B cell (primary cell): ENCODE data around the gene S1PR2. TPM values are rescaled to one million over a fixed set of nuclear protein-coding genes. Genes with fewer than 3 reads are reported as not detected.

Experiments
- ATAC-seq: fragments of 200-7000 bp; cut with Tn5 transposase; one replicate; pipeline ENCODE4 v1.10.0; 2021; ENCODE audit warnings: low read depth, mild to moderate bottlenecking, moderate number of reproducible peaks, moderate library complexity
- CTCF ChIA-PET: fragments of 350-600 bp; sonication (Branson Sonifier 250); formaldehyde crosslinking; loops from one replicate; lab custom pipeline; 2021; ENCODE audit warnings: antibody characterized with exemption, inconsistent platforms; lab: Charles Lee
- POLR2A ChIA-PET: fragments of 350-600 bp; sonication (Branson Sonifier 250); formaldehyde crosslinking; loops from one replicate; lab custom pipeline; 2021; ENCODE audit warnings: antibody characterized with exemption; lab: Charles Lee
- DNase-seq: peaks from one replicate; pipeline ENCODE4 v3.0.0; 2013
- H2AFZ ChIP-seq: 2 replicates; pipeline ENCODE4 v1.6.1; 2012; ENCODE audit warnings: mild to moderate bottlenecking, low read depth, low read length; ENCODE audit not compliant: insufficient read depth, poor library complexity, severe bottlenecking
- H3K27ac ChIP-seq, 2 donors: 1 replicate in 1 of 2; 2 replicates in 1 of 2; pipeline ENCODE4 v1.5.1; 2012 to 2013; ENCODE audit warnings: low read length in 2 of 2, mild to moderate bottlenecking in 2 of 2, moderate library complexity in 1 of 2
- H3K27me3 ChIP-seq, 4 experiments: fragments of 200-600 bp in 1 of 4; sonication (generic) in 1 of 4; replicated peaks in 1 of 4; 1 replicate in 2 of 4; 2 replicates in 2 of 4; pipeline versions ENCODE4 v1.6.1 to v1.7.0; 2013 to 2016; ENCODE audit warnings: low read length in 3 of 4, mild to moderate bottlenecking in 2 of 4, mixed read lengths in 1 of 4, moderate library complexity in 1 of 4; ENCODE audit not compliant: insufficient read depth in 4 of 4, control insufficient read depth in 3 of 4; ENCODE audit errors: control extremely low read depth in 1 of 4
- H3K36me3 ChIP-seq, 2 experiments: replicated peaks in 1 of 2; 1 replicate in 1 of 2; 2 replicates in 1 of 2; pipeline versions ENCODE4 v1.6.1 to v1.7.1; 2013; ENCODE audit warnings: low read length in 1 of 2; ENCODE audit not compliant: insufficient read depth in 2 of 2, control insufficient read depth in 1 of 2; ENCODE audit errors: control extremely low read depth in 1 of 2, extremely low read depth in 1 of 2
- H3K4me1 ChIP-seq, 2 donors: fragments of 200-600 bp in 1 of 2; sonication (generic) in 1 of 2; 1 replicate in 1 of 2; 2 replicates in 1 of 2; pipeline versions ENCODE4 v1.5.1 to v1.6.1; 2013 to 2017; ENCODE audit warnings: low read length in 2 of 2; ENCODE audit not compliant: control insufficient read depth in 2 of 2, insufficient read depth in 2 of 2
- H3K4me2 ChIP-seq: replicated peaks from 2 replicates; pipeline ENCODE3; 2012; ENCODE audit warnings: mild to moderate bottlenecking, low read depth, low read length; ENCODE audit not compliant: poor library complexity, severe bottlenecking
- H3K4me3 ChIP-seq, 5 experiments: fragments of 200-600 bp in 1 of 5; sonication (generic) in 1 of 5; 1 replicate in 3 of 5; 2 replicates in 2 of 5; pipeline versions ENCODE4 v1.5.1 to v1.7.0; 2011 to 2016; ENCODE audit warnings: low read length in 4 of 5, mild to moderate bottlenecking in 4 of 5, low read depth in 2 of 5, control low read depth in 1 of 5, moderate library complexity in 1 of 5; ENCODE audit not compliant: insufficient read depth in 1 of 5; ENCODE audit errors: control extremely low read depth in 1 of 5, extremely low read depth in 1 of 5
- H3K79me2 ChIP-seq: fragments of 200-600 bp; sonication (generic); one replicate; pipeline ENCODE4 v1.6.0; 2016; ENCODE audit warnings: low read length; ENCODE audit not compliant: control insufficient read depth, insufficient read depth
- H3K9ac ChIP-seq: fragments of 200-600 bp; sonication (generic); 2 replicates; pipeline ENCODE4 v1.6.1; 2017; ENCODE audit warnings: mild to moderate bottlenecking, low read length, moderate library complexity
- H3K9me3 ChIP-seq, 3 donors: one replicate each; pipeline versions ENCODE4 v1.6.1 to v1.7.1; 2013; ENCODE audit warnings: low read length in 2 of 3; ENCODE audit not compliant: control insufficient read depth in 2 of 3, insufficient read depth in 1 of 3; ENCODE audit errors: control extremely low read depth in 1 of 3
- H4K20me1 ChIP-seq: 2 replicates; pipeline ENCODE4 v1.6.0; 2012; ENCODE audit warnings: mild to moderate bottlenecking, low read length; ENCODE audit not compliant: insufficient read depth, control insufficient read depth, poor library complexity, severe bottlenecking
- H3K27ac Mint-ChIP-seq: one replicate; pipeline ENCODE4 v1.8.0; 2021; ENCODE audit warnings: mixed read lengths
- H3K27me3 Mint-ChIP-seq: one replicate; pipeline ENCODE4 v1.8.0; 2021; ENCODE audit warnings: mixed read lengths
- H3K4me1 Mint-ChIP-seq: one replicate; pipeline ENCODE4 v1.8.0; 2021; ENCODE audit warnings: mixed read lengths
- H3K4me3 Mint-ChIP-seq: one replicate; pipeline ENCODE4 v1.8.0; 2021; ENCODE audit warnings: mixed read lengths
- H3K9me3 Mint-ChIP-seq: one replicate; pipeline ENCODE4 v1.8.0; 2022; ENCODE audit warnings: mixed read lengths; ENCODE audit not compliant: insufficient read depth
- EZH2 ChIP-seq: IDR thresholded peaks from 2 replicates; pipeline ENCODE4 v1.6.1; 2012; ENCODE audit warnings: borderline replicate concordance, low read depth, mild to moderate bottlenecking, moderate library complexity, low read length; ENCODE audit not compliant: insufficient read depth, poor library complexity, severe bottlenecking
- WGBS: methylation state at CpG from one replicate; pipeline ENCODE4 v1.1.5; 2013; ENCODE audit warnings: missing lambda C conversion rate; ENCODE audit not compliant: insufficient coverage; 5-methylcytosine and 5-hydroxymethylcytosine counted together
- intact Hi-C: fragments of 100-400 bp; cut with micrococcal nuclease; formaldehyde crosslinking; loops from one replicate; pipeline ENCODE4 v1.10.0; 2022
- polyA plus RNA-seq: library from polyadenylated mRNA; depleted of rRNA; stranded (reverse); fragments of >200 nt; gene quantifications from 2 replicates; pipeline ENCODE4 v1.2.3, GENCODE V29; 2012
- total RNA-seq, 2 donors: library from RNA; stranded (reverse); fragments of 120-200 nt in 1 of 2; gene quantifications; 1 replicate in 1 of 2; 2 replicates in 1 of 2; pipeline versions ENCODE4 v1.2.3 to v1.2.4, GENCODE V29; 2013 to 2022
- TF ChIP-seq, protein P1 (sequence below): fragments of 200-600 bp; IDR thresholded peaks from one replicate; pipeline ENCODE4 v1.8.0; 2022; ENCODE audit warnings: antibody characterized with exemption, mild to moderate bottlenecking

S1PR2 gene
- total and polyA plus RNA-seq, 2 donors (not counting 1 experiment from before 2014, with no cell fraction given): 1.8 to 4.4 TPM

GRCh38 chr19:10227026-10227971, 3.8 kb downstream of the S1PR2 start:
- no peaks in the 10 kb centered on the region for H3K9me3 Mint-ChIP-seq
- Histone ChIP-seq H3K27ac (no peak overlapping the region), H3K9ac (no peak overlapping the region), H3K9me3 (no peaks in the 10 kb centered on the region), H3K36me3 (no peaks in the 10 kb centered on the region), H3K4me1 (peaks cover 18 to 35% of the 10 kb centered on the region in 2 donors), H3K27me3 (no peaks in the 10 kb centered on the region), H2AFZ (no peak overlapping the region), H4K20me1 (no peaks in the 10 kb centered on the region), H3K79me2 (peaks cover 10% of the 10 kb centered on the region), H3K4me3 (no peak overlapping the region), H3K4me2 (no peak overlapping the region)
- WGBS: 92% methylated on average over 19 of the region's 28 CpGs
- no peak for TF ChIP-seq EZH2
- TF ChIP-seq, protein P1, sequence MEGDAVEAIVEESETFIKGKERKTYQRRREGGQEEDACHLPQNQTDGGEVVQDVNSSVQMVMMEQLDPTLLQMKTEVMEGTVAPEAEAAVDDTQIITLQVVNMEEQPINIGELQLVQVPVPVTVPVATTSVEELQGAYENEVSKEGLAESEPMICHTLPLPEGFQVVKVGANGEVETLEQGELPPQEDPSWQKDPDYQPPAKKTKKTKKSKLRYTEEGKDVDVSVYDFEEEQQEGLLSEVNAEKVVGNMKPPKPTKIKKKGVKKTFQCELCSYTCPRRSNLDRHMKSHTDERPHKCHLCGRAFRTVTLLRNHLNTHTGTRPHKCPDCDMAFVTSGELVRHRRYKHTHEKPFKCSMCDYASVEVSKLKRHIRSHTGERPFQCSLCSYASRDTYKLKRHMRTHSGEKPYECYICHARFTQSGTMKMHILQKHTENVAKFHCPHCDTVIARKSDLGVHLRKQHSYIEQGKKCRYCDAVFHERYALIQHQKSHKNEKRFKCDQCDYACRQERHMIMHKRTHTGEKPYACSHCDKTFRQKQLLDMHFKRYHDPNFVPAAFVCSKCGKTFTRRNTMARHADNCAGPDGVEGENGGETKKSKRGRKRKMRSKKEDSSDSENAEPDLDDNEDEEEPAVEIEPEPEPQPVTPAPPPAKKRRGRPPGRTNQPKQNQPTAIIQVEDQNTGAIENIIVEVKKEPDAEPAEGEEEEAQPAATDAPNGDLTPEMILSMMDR: no peak
- intact Hi-C loops: no loop called here
- ChIA-PET CTCF (interaction anchor here (0.5 to 13.7 kb wide), 5 partner anchors 9 to 108 kb away, joined by 3 to 236 read pairs (median 3); partner anchors contain the start of genes EIF3G and MRPL4), POLR2A (interaction anchor here (0.6 kb wide), 1 partner anchor 23 kb away, joined by 3 read pairs; no protein-coding TSS in a partner anchor)
- ATAC-seq (no peak), DNase-seq (no peak)
- H3K27ac Mint-ChIP-seq: no peak overlapping the region
- H3K4me1 Mint-ChIP-seq: peaks cover 28% of the 10 kb centered on the region
- H3K4me3 Mint-ChIP-seq: no peak overlapping the region
- no peaks in the 10 kb centered on the region for H3K27me3 Mint-ChIP-seq
